Right renal pelvis (tissue), 4 donors: ENCODE data around the gene GMPR. TPM values are rescaled to one million over a fixed set of nuclear protein-coding genes. Genes with fewer than 3 reads are reported as not detected.
"Not testable (repeated sequence)": the region's sequence is repeated elsewhere in the genome, so short reads cannot be mapped to it uniquely, and the experiment has no call there.

Experiments used
- DNase-seq, 4 donors: peaks; one replicate each; pipeline ENCODE4 v3.0.0-alpha.2; 2013; ENCODE audit warnings: low read depth in 4 of 4, low spot score in 3 of 4, missing footprints in 1 of 4
- polyA plus RNA-seq, 4 donors: library from polyadenylated mRNA; unstranded; fragments of 120-200 nt; gene quantifications; one replicate each; pipeline ENCODE4 v1.2.1, GENCODE V29; 2013; ENCODE audit not compliant: insufficient read length in 4 of 4

The GMPR gene
- polyA plus RNA-seq, 4 donors: 9.5 to 13.5 (median 12.5) TPM

DNA sequence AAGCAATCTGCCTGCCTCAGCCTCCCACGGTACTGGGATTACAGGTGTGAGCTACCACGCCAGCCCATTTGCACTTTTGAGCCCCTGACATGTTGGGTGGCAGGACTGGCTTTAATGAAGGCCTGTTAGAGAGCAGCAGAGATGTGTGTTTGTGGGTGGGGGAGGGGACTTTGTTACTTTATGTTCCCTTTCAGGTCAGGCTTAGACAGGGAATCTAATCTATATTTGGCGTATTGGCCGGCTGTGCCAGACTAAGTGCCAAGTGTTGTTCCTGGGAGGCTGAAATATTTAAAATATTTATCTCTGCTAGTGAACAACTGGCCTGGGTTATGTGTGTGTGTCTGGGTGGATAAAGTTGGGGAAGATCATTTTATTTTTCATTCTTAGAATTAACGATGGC, 6.1 kb downstream of the GMPR start:
- no peak for DNase-seq

DNA sequence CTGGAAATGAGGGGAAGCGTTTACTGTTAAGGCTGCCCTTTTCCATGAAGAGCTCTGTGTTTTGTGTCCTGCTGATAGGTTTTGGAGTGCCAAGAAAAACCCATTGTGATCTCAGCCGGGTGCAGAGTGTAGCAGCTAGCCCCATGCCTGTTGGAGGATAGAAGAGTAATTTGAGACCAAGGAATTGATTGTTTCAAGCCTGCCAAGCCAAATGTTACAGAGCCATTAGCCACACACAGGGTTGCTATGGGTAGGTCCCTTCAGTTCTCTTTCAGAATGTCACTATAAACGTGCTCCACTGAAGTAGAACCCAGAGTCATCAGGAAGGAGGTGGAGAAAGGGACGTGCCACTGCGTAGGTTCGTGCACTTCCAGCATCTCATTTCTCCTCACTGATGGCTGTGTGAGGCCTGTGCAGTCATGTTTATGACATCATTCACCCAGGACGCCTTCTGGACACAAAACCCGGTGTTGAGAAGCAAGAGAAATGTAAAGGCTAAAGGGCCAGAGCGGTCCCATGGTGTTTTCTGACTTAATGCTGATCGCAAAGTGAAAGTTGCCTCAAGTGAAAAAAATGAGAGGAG, 6.6 kb downstream of the GMPR start:
- DNase-seq: no peak

DNA sequence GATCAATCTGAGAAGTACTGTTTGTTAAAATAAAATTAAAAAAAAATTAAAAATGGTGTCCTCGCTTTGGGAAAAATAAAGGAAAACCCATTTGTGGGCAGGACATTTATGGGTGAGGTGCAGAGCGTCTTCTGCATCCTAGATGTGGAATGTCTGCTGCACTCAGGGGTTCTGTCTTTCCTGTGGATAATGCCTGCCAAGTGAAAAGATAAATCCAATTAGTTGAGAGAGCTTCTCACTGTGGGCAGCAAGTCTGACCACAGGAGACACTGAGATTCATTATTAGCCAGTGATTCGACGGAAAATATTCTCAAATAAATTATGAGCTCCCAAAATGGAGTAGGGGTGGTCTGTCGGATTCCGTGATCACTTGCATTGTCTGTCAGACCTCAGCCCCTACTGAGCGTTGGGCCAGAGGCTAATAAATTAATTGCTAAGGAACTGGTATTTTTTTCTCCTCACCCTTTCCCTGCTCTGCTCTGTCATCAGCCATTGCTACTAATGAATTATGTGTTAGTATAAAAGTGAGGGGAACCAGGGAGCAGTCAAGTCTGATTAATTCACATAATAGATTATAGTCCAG, 10.0 kb downstream of the GMPR start:
- DNase-seq: no peak

DNA sequence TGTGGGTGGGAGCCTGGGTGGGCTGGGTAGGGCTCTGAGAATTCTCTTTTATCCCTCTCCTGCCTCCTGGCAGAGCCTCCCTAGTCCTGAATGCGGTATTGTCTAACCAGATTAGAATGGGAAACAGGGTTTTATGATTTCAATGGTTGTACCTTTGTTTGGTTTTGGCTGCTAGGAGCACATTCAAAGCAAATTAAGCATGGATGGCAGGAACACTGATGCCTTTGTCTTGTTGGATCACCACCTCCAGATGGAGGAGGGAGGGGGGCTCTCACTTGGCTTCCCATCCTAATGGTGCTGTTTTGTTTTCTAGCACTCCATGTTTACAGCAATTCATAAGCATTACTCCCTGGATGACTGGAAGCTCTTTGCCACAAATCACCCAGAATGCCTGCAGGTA, 11.6 kb downstream of the GMPR start:
- no peak for DNase-seq

DNA sequence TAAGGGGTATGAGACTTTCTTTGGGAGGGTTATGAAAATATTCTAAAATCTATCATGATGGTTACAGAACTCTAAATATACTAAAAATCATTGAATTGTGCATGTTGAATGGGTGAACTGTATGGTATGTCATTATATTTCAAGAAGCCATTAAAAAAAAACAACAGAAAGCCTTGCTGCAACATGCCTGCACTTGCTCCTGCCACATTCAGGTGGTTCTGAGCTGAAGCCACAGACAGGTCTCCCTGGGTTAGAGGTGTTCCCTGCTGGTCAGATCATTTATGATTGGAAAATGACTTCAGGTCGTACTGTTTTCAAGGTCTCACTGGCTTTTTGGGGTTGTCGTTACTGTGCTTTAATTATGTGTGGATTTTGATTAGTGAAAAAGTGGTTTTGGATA, 13.3 kb downstream of the GMPR start:
- no peak for DNase-seq

DNA sequence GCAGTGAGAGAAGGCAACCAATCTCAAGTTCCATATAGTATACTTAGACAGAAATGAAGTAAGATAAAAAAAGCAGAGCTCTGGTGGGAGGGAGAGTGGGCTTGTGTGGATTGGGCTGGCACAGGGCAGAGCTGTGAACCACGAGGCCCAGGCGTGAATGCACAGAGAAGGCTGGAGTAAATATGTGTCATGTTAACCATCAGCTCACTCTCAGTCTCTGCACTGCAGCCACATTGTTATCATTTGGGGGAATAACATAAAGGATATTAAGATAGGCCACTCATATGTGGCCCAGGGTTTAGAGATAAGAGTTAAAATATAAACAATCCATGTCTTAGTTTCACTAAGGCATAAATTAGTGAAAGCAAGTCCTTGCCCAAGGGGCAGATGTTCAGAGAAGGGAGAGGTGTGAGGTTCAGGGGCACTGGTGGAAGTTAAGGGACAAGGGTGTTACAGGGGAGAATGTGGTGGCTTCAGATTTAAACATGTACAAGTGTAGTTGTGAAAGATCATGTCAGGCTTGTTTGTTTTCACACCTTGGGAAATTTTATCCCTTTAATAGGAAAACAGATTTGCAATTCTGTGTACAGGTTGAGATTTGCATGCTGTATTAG, 14.4 kb downstream of the GMPR start:
- DNase-seq: no peak

DNA sequence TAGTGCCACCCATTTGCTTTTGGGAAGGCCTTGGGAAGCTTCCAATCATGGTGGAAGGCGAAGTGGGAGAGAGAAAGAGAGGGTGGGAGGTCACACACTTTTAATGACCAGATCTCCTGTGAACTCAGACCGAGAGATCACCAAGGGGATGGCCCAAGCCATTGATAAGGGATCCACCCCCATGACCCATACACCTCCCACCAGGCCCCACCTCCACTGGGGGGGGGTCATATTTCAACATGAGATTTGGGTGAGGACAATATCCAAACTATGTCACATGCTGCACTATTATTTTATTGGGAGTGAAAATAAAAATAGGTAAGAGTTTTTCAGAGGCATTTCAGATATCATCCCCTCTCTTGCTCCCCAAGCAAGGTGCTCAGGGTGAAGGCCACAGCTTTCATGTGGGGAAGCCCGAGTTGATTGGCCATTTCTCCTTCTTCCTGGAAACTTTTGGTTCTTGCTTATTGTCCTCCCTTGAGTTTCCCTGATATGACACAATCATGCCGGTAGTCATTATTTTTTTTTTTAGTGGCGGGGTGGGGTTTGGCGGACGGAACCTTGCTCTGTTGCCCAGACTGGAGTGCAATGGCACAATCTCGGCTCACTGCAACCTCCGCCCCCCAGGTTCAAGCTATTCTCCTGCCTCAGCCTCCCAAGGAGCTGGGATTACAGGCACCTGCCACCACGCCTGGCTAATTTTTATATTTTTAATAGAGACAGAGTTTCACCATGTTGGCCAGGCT, 15.2 kb downstream of the GMPR start:
- DNase-seq: no peak

DNA sequence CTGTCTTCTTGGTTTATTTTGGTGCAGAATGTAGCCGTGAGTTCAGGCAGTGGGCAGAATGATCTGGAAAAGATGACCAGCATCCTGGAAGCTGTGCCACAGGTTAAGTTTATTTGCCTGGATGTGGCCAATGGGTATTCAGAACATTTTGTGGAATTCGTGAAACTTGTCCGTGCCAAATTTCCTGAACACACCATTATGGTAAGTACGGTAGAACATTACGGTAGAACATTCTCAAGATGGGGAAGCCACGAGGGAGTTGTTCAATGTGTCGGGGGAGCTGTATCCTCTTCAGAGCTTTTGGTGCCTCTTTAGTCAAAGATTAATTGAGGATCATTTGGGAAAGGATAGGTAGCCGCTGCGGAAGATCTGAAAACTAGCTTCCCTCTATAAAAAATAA, 16.1 kb downstream of the GMPR start:
- no peak for DNase-seq

DNA sequence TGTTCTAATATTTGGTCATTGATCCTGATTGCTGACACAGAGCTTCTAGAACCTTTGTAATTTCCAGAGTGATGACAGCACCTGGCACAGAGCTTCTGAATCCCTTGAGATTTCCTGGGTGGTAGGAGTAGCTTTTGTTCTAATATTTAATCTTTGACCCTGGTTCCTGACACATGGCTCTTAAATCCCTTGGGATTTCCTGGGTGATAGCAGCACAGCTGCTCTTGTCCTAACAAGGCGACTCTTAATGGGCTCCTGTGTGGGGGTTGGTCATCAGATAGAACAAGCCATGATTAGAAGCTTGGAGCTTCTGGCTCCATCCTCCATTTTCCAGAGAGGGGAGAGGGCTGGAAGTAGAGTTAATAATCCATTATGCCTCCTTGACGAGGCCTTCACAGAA, 18.4 kb downstream of the GMPR start:
- DNase-seq: no peak

DNA sequence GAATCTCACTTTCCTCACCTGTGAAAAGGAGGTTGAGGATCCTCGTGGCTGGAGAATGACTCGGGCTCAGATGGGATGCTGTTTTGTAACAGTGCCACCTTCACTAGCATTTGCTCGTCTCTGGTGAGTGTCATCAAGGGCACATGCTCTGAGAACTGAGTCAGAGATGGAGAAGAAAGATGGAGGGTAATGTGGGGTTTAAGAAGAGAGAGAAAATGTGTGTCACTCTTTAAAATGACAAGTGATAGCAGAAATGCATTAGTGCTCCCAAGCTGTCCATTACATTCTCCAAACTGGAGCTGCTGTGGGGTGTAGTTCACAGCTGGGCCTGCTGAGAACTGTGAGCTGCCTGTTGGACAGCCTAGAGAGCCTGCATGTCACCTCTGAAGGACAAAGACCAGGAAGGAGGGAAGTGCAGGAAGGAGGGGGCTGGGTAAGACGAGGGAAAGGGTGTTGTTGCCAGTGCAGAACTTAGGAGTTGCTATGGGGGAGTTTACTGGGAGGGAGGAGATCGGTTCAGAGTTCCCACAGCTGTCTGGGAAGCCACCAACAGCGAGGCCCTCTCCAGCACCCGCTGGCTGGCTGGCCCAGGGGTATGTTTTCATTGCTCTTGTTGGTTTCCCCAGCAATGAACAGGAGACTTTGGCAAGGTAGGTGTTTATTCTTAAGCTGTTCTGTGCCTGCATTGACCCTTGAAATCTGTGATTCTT, 19.8 kb downstream of the GMPR start:
- no peak for DNase-seq

DNA sequence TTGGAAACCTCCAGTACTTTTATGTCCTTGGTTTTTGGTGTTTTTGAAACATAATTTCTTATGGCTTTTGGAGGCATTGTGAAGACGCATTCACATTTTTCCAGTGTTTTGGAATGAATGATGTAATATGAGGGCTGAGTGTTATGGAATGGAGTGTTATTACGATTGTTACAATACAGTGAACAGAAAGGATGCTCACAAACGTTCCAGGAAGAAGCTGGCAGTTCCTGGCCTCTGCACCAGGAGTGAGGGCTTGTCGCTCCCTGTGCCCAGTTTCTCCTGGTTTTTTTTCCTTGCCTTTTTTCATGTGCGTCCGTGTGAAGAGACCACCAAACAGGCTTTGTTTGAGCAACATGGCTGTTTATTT, 20.3 kb downstream of the GMPR start:
- no peak for DNase-seq

DNA sequence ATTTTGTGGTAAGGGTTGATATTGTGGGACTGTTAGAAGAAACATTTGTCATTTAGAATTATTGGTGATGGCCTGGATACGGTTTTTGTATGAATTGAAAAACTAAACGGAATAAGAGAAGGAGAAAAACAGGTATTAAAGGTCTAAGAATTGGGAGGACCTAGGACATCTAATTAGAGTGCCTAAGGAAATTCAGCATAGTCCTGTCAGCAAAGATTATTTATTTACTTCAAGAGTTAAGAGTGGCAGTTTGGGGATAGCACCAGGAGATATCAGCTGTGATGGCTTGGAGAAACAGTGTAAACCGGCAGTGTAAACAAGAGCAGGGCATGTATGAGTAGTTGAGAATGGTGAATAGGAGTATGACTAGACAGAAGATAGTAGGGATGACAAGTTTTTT, 21.2 kb downstream of the GMPR start:
- not testable (repeated sequence) for DNase-seq

DNA sequence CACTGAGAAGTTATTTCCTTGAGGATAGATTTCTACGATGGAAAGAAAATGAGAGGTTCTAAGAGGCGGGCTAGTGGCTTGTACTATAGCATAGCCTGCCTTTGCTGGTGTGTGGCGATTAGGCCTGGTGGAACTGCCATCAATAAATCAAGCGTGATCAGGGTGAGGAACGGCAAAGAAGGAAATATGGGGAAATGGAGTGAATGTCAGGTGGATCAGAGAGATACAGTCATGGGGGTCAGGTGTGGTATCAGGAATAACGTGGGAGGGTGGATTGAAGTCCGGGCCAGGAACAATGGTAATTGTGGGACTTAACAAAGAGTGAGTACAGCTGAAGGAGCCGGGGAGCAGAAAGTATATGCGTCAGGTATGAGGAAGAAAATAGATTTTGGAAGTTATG, 22.2 kb downstream of the GMPR start:
- not testable (repeated sequence) for DNase-seq

DNA sequence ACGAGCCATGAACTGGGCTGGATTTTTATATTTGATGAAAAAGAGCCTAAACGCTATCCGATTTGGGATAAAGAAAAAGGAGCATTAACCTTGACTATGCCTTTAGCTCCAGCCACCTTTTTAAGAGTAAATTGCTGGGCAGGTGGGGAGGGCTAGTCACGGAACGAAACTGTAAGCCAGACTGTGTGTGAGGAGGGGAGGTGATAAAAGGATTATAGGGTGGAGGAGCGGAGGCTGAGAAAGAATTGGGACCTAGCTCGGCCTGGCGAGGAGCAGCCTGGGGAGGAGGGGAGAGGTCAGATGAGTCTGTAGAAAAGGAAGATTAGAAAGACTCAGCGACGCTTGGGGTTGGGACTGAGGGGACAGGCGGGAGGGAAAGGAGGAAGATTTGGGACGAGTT, 24.4 kb downstream of the GMPR start:
- not testable (repeated sequence) for DNase-seq

DNA sequence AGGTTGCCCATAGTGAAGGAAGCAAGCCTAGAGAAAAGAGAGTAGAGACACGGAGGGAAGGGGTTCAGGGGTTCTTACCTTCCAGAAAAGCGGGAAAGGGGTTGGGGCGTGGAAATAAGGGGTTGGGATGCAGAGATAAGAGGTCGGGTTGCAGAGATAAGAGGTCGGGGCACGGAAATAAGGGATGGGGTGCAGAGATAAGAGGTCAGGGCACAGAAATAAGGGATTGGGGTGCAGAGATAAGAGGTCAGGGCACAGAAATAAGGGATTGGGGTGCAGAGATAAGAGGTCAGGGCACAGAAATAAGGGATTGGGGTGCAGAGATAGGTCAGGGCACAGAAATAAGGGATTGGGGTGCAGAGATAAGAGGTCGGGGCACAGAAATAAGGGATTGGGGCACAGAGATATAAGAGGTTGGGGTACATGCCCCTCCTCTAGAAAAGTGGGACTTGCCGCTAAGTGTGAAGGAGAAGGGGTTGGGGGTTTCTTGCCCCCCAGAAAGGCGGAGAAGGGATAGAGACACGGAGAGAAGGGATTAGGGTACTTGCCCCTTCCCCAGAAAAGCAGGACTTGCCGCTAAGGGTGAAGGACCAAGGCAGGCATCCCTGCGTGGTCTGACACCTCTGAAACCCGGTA, 25.2 kb downstream of the GMPR start:
- DNase-seq: not testable (repeated sequence)

DNA sequence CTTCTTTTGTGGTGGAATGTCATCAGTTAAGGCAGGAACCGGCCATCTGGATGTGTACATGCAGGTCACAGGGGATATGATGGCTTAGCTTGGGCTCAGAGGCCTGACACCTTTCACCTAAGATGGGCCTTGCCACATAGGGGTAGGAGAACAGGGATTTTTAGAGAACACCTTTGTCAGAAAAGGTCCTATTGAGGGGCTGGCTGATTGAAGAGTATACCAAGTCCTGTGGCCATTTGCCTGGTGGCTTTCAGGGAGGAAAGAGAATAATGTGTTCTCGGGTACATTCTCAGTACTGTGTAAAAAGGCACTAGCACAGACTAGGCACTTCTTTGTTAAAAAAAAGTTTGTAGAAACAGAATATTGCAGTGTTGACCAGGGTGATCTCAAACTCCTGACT, 26.4 kb downstream of the GMPR start:
- no peak for DNase-seq

DNA sequence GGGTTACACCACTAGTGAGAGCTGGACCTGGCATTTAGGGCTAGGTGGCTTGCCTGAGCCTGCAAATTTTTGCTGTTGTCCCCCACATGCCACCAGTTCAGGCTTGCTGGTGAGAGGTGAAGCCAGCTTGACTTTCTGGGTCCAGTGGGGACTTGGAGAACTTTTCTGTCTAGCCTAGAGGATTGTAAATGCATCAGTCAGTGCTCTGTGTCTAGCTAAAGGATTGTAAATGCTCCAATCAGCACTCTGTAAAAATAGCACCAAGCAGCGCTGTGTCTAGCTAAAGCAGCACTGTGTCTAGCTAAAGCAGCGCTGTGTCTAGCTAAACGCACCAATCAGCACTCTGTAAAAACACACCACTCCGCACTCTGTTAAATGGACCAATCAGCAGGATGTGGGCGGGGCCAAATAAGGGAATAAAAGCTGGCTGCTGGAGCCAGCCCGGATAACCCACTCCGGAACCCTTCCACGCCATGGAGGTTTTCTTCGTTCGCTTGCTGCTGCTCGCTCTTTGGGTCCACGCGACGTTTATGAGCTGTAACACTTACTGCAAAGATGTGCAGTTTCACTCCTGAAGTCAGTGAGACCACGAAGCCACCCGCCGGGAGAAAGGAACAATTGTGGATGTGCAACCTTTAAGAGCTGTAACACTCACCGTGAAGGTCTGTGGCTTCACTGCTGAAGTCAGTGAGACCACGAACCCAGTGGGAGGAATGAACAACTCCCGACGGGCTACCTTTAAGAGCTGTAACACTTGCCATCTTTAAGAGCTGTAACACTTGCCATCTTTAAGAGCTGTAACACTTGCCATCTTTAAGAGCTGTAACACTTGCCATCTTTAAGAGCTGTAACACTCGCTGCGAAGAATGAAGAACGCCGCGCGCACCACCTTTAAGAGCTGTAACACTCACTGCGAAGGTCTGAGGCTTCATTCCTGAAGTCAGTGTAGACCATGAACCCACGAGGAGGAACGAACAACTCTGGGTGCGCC, 27.3 kb downstream of the GMPR start:
- DNase-seq: no peak

DNA sequence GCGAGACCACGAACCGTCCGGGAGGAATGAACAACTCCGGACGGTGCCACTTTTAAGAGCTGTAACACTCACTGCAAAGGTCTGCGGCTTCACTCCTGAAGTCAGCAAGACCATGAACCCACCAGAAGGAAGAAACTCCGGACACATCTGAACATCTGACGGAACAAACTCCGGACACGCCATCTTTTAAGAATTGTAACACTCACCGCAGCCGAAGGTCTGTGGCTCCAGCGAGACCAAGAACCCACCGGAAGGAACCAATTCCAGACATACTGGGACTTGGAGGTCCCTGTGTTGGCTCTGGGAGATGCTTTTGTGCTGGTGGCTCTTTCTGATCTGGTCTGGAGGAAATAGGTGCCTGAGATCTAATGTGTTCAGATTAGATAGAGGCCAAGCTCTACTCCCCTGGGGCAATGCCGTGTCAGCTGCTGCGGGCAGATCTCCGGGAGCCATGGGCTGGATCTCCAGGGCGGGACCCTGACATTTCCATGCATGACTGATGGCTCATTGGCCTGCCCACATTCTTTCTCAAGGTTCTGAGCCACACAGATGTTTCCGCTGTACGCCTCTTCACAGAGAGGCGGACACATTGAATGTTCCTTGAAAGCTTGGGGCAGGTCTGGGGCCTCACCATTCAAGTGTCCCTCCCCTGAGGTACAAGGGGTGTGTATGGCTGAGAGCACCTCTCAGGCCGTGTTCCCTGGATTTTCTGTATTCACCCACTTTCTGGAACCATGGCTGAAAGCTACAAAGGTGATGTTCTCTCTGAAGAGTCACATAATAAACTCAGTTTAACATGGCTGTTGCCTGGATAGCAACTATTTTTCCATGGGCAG, 29.3 kb downstream of the GMPR start:
- no peak for DNase-seq
